Measurements from ENCODE around the gene SOBP.

DNA sequence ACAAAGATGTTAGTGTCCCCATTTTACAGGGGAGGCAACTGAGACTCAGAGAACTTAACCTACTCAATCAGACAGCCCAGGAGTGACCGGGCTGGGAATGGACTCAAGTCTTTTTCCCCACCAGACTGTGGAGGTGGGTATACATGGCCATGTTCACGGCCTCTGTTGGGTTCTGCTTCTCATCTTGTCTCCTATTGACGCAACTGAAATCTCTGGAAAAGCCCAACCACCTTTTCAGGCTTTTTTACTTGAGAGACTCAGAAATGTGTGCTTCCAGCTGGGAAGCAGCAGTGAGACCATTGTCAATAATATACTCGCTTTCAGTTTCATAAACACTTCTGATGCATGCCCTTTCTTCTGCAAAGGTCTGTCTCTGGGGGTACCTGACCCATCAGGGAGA, 70.7 kb downstream of the SOBP start:
- TF ChIP-seq, protein P1, sequence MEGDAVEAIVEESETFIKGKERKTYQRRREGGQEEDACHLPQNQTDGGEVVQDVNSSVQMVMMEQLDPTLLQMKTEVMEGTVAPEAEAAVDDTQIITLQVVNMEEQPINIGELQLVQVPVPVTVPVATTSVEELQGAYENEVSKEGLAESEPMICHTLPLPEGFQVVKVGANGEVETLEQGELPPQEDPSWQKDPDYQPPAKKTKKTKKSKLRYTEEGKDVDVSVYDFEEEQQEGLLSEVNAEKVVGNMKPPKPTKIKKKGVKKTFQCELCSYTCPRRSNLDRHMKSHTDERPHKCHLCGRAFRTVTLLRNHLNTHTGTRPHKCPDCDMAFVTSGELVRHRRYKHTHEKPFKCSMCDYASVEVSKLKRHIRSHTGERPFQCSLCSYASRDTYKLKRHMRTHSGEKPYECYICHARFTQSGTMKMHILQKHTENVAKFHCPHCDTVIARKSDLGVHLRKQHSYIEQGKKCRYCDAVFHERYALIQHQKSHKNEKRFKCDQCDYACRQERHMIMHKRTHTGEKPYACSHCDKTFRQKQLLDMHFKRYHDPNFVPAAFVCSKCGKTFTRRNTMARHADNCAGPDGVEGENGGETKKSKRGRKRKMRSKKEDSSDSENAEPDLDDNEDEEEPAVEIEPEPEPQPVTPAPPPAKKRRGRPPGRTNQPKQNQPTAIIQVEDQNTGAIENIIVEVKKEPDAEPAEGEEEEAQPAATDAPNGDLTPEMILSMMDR (IDR thresholded peaks at IDR 0.05): no peak
- TF ChIP-seq EZH2 (IDR thresholded peaks at IDR 0.05; ENCODE audit: borderline replicate concordance, insufficient read depth, low read depth, low read length, poor library complexity, severe bottlenecking): no peak
